Activated CD4-positive, alpha-beta T cell treated with anti-CD3 and anti-CD28 coated beads, Interleukin-2, amount 50 U/mL, for 48 hours (primary cell): ENCODE results near the gene ATP11A.
"Not testable (repeated sequence)": the region's sequence is repeated elsewhere in the genome, so short reads cannot be mapped to it uniquely, and the experiment has no call there.

Source experiments
- DNase-seq, 2 experiments: peaks; one replicate each; pipeline ENCODE4 v3.0.0-alpha.2; 2020

Gene ATP11A

GRCh38 chr13:112671359-112671758 is 18.5 kb upstream of the ATP11A start:
- DNase-seq: no peak

DNA sequence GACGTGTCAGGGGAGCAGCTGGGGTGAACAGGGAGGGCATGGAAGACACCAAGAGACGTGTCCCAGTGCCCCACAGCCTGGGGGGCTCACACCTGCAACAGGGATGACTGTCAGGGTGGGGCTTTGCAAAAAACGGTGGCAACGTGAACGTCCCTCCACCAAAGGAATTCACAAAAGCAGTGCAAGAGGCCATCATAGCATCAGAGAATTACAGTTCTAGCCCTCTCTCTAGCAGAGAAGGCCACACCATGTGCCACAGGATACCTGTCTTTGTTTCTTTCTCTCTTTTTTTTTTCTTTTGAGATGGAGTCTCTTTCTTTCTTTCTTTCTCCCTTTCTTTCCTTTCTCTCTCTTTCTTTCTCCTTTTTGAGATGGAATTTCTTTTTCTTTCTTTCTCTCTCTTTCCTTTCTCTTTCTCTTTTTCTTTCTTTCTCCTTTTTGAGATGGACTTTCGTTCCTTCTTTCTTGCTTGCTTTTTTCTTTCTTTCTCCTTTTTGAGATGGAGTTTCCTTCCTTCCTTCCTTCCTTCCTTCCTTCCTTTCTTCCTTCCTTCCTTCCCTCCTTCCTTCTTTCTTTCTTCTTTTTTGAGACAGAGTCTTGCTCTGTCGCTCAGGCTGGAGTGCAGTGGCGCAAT is 17.1 kb upstream of the ATP11A start:
- no peak for DNase-seq

DNA sequence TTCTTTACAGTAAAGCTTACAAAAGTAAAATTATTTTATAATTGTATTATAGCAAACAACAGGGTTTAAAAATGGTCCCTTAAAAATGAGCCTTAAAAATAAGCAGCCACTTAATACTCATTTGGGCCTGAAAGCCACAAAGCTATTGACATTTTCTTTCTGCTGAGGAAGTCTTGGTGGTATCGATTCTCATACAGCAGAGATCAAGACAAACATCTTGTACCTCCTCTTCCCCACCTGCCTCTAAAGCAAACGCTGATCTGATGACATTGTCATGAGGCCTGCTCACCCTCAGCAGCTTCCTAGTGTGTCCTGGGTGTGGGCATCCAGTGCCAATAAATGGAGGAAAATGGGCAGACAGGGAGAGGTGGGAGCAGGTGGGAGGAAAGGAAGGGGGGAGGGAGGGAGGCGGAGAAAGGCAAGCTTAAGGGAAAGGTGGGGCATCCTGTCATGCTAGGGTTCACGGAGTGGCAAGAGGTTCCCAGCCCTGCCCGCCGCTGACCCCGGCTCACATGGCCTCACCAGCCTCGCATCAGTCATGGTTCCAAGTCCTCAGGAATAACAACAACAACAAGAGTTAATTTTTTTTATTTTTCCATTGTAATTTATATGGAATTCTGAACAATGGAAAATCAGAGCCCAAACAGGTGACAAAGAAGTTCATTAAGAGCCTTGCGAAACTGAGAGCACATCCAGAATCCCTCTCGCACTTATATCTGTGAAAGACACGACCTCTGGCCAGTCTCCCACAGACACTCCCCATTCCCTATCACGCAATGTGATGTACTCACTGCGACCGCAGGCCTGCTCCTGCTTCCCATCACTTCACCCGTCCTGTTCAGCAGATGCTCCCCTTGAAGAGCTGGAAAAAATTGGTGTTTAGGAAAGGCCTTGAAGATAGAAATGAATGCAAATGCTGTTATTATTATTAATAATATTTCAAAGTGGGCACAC is 15.1 kb upstream of the ATP11A start:
- no peak for DNase-seq

- no peak for DNase-seq
Measured at GRCh38 chr13:112675366-112675756, 14.5 kb upstream of the ATP11A start.

- DNase-seq: not testable (repeated sequence)
Measured at GRCh38 chr13:112677421-112677962, 12.3 kb upstream of the ATP11A start.

DNA sequence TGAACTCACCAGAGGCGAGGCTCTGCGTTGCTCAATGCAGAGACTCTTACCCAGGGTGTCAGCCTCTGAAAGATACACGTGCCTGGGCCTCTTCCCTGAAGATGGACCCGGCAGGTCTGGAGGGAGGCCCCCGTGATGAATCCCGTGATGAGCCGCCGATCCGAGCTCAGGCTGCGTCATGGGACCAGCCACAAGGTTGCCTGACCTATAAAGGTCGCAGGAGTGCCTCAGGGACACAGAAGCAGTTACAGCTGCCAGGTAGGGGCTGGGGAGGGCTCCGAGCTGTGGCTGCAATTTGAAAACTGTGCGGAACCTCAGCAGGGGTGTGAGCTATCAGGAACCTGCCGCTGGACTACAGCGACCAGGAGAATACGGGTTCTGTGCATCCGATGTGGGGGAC is 10.5 kb upstream of the ATP11A start:
- no peak for DNase-seq

DNA sequence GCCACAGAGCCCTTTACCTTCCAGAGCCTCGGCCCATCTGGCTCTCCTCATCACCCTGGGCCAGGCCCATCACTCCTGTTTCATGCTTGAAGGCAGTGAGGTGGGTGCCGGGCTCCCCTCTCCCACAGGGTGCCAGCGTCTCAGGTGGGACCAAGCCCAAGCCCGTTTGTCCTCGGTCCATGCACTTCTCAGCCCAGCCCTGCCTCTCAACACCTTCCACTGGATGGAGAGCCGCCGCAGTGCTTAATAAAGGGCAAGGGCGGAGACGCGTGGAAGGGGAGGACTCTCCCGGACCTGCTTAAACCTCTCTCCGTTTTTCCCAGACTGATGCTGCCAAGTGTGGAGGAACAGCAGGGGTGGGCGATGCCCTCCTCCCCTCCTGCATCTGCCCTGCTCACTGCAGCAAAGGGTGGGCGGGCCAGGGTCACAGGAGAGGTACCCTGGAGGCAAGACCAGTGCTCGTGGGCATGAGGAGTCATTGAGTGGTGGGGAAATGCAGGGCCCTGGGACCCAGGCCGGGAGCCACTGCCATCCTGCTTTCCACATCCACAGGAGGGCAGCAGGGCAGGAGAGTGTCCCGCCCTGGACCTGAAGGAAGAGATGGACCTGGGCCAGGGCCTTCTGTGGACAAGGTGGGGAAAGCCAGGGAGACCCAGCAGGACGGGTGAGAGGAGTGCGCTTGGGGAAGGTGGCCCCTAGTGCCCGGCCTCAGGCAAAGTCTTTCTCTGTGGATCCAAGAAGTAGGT is 9.7 kb upstream of the ATP11A start:
- DNase-seq: no peak

DNA sequence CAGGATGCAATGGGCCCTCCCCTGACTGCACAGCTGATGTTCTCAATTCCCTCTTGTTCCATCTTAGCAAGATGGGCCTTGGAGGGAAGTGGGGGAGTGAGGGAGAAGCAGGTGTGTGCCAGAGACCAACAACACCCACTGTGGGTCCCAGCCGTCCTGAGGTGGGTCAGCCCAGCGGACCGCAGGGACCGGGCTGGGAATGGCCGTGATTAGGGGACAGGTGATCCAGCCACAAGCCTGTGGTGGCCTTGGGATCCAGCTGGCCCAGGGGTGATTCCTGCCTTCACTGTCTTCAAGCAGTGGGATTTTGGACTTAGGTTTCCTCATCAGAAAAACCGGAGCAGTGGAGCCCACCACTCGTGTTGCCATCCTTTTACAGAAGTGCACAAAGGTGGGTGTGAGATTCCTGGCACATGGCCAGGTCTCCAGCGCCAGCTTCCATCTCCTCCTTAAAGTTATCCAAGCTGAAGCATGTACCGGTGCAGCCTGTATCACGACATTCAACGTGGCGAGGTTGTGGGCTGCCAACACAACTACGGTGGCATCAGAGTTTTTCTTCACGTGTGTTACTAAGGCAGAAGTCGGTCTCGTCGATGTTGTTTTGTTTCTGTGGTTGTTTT is 9.0 kb upstream of the ATP11A start:
- DNase-seq: no peak

DNA sequence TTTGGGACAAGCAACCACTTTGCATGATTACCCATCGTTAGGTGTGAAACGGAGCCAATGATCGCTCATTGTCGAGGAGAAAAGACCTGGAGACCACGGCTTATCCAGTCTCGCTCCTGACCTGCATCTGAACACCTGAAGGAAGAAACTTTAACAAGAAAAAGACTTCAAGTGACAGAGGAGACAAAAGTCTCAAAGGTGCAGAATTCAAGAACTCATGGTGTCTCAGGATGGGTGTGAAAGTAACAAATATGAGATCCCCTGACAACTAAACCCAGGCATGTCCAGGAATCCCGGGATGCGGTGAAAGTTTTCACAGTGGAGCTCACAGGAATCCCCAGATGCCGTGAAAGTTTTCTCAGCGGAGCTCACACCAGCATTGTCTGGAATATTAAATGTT is 6.3 kb upstream of the ATP11A start:
- DNase-seq: no peak

GRCh38 chr13:112684071-112684845 is 5.6 kb upstream of the ATP11A start:
- no peak for DNase-seq

- DNase-seq: not testable (repeated sequence)
Measured at GRCh38 chr13:112685189-112685805, 4.5 kb upstream of the ATP11A start.

- DNase-seq: no peak
Measured at GRCh38 chr13:112685896-112686295, 3.9 kb upstream of the ATP11A start.

- DNase-seq: no peak
Measured at GRCh38 chr13:112686364-112686763, 3.5 kb upstream of the ATP11A start.

GRCh38 chr13:112686987-112687386 is 2.9 kb upstream of the ATP11A start:
- DNase-seq: no peak

- no peak for DNase-seq
Measured at GRCh38 chr13:112687836-112688559, 1.8 kb upstream of the ATP11A start.

GRCh38 chr13:112688560-112689302 is 1.1 kb upstream of the ATP11A start:
- peak; percentile 71 to 80 for DNase-seq

GRCh38 chr13:112690283-112690929 is 568 bp downstream of the ATP11A start:
- peak; percentile 31 to 44 for DNase-seq

DNA sequence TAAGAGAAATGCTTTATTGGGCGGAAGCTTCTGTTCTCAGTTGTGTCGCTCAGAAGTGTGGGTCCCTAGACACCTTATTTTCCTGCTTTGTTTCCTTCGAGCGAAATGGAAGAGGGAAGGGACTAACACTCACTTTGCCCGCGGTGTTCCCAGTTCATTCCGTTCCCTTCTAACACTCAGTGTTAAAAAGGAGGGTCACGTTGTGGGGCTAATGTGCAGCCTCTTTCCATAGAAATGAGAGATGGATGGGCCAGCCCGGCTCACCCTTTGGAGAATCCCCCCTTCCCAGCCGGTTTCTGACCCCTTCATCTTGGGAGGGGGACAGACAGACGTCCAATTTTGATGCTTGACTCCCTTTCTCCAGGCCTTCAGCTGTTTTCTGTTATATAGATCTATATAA is 2.3 kb downstream of the ATP11A start:
- no peak for DNase-seq

- DNase-seq: no peak
Measured at GRCh38 chr13:112692586-112692985, 2.7 kb downstream of the ATP11A start.
